Adrenal gland (tissue), 12 donors: ENCODE results near the gene CCDC85C. TPM values are rescaled to one million over a fixed set of nuclear protein-coding genes. Genes with fewer than 3 reads are reported as not detected.

Experiments used
- DNase-seq, 7 donors: peaks; one replicate each; pipeline ENCODE4 v3.0.0-alpha.2; 2019 to 2020
- H3K27ac ChIP-seq, 5 donors: fragments of 200-600 bp; sonication (generic) in 4 of 5; 1 replicate in 3 of 5; 2 replicates in 2 of 5; pipeline versions ENCODE4 v1.5.1 to v1.8.0; 2016 to 2020; ENCODE audit warnings: mild to moderate bottlenecking in 1 of 5
- H3K27me3 ChIP-seq: fragments of 200-600 bp; 2 replicates; pipeline ENCODE4 v1.8.0; 2021
- H3K36me3 ChIP-seq, 2 donors: fragments of 200-600 bp; replicated peaks in 1 of 2; 1 replicate in 1 of 2; 2 replicates in 1 of 2; pipeline versions ENCODE4 v1.5.1 to v1.8.0; 2018 to 2022
- H3K4me1 ChIP-seq, 2 donors: fragments of 200-600 bp; replicated peaks in 1 of 2; 1 replicate in 1 of 2; 2 replicates in 1 of 2; pipeline versions ENCODE4 v1.5.1 to v1.8.0; 2018 to 2021
- H3K4me3 ChIP-seq, 4 donors: fragments of 200-600 bp; sonication (generic) in 3 of 4; one replicate each; pipeline ENCODE4 v1.5.1; 2016 to 2018
- H3K9me3 ChIP-seq, 3 donors: fragments of 200-600 bp; sonication (generic) in 1 of 3; replicated peaks in 1 of 3; 1 replicate in 2 of 3; 2 replicates in 1 of 3; pipeline versions ENCODE4 v1.5.1 to v1.8.0; 2016 to 2021
- POLR2A ChIP-seq, 2 donors: fragments of 450-650 bp; IDR thresholded peaks; one replicate each; pipeline ENCODE4 v1.6.1; 2017; ENCODE audit warnings: antibody characterized with exemption in 2 of 2, mild to moderate bottlenecking in 2 of 2, moderate library complexity in 1 of 2
- WGBS, 4 donors: extraction: QIAGEN DNeasy Blood & Tissue Kit in 2 of 4; methylation state at CpG; one replicate each; pipeline versions ENCODE4 v1.1.5 to v1.1.7; 2013 to 2017; 5-methylcytosine and 5-hydroxymethylcytosine counted together
- intact Hi-C, 2 donors: fragments of 100-400 bp; cut with DNase I; formaldehyde crosslinking; loops; one replicate each; pipeline versions ENCODE4 v1.14.1 to v1.15.0; 2022 to 2023
- polyA plus RNA-seq, 3 donors: library from polyadenylated mRNA; stranded (reverse); fragments of 200-250 nt in 2 of 3; fragments of 350-450 nt in 1 of 3; fragmentation: Illumina TruSeq in 1 of 3; extraction: RNeasy Lipid Tissue Mini Kit (QIAGEN cat#74804) in 1 of 3; gene quantifications; one replicate each; pipeline ENCODE4 v1.2.3, GENCODE V29; 2013 to 2014
- total RNA-seq, 9 donors: library from RNA; depleted of rRNA in 4 of 9; stranded (reverse); fragments of >200 nt in 4 of 9; fragments of 120-200 nt in 1 of 9; fragmentation: NEBNext Ultra II Directional in 1 of 9; extraction: Animal tissue kit (Norgen Biotek cat#: 25700) in 1 of 9; gene quantifications; one replicate each; pipeline versions ENCODE4 v1.1.0 to v1.2.4, GENCODE V29; 2013 to 2023
- TF ChIP-seq, protein P1 (sequence below), 6 experiments: fragments of 450-650 bp in 4 of 6; fragments of 200-600 bp in 2 of 6; sonication (generic) in 1 of 6; IDR thresholded peaks; 1 replicate in 5 of 6; 2 replicates in 1 of 6; pipeline versions ENCODE4 v1.5.1 to v1.8.0; 2016 to 2021; ENCODE audit warnings: antibody characterized with exemption in 6 of 6, mild to moderate bottlenecking in 2 of 6, moderate library complexity in 1 of 6
- donor health status: healthy with polysubstance abuse.
- donor health status: Bipolar disorder and iron deficiency.
- donor health status: DM: yes; HTN: yes; CAD: no.
- donor health status: DM: no; HTN: no; CAD: no.
- donor health status: DM: no; HTN: no; CAD: no.
- donor health status: DM: yes; HTN: yes; CAD: no.

CCDC85C gene
- total and polyA plus RNA-seq, 12 donors = 4.2 to 59.0 (median 37.9) TPM

DNA sequence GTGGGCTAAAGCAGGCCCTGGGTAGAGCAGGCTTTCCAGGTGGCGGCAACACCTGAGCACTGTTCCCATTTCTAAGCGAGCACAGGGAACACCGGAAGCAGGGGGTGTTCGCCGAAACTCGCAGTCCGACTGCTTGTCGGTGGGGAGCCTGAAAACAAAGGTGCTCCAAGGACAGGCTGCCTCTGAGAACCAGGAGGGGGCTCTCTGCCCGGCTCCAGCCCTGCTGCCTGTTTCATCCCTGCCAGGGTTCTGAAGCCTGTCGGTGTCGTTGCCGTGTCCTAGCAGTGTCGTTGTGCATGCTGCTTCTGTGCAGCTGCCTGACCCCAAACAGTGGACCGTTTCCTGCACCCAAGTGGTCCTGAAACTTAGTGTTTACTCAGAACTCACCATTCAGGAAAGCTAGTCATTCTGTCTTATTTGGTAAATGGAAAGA, 101.0 kb downstream of the CCDC85C start:
- intact Hi-C loops = no loop called here
- Histone ChIP-seq H3K4me1 (no peaks in the 10 kb centered on the region), H3K27ac (no peak overlapping the region), H3K9me3 (no peaks in the 10 kb centered on the region), H3K27me3 (no peaks in the 10 kb centered on the region), H3K36me3 (peaks cover 0 to 72% of the 10 kb centered on the region in 2 donors), H3K4me3 (no peak overlapping the region)
- no peak for DNase-seq
- TF ChIP-seq, protein P1, sequence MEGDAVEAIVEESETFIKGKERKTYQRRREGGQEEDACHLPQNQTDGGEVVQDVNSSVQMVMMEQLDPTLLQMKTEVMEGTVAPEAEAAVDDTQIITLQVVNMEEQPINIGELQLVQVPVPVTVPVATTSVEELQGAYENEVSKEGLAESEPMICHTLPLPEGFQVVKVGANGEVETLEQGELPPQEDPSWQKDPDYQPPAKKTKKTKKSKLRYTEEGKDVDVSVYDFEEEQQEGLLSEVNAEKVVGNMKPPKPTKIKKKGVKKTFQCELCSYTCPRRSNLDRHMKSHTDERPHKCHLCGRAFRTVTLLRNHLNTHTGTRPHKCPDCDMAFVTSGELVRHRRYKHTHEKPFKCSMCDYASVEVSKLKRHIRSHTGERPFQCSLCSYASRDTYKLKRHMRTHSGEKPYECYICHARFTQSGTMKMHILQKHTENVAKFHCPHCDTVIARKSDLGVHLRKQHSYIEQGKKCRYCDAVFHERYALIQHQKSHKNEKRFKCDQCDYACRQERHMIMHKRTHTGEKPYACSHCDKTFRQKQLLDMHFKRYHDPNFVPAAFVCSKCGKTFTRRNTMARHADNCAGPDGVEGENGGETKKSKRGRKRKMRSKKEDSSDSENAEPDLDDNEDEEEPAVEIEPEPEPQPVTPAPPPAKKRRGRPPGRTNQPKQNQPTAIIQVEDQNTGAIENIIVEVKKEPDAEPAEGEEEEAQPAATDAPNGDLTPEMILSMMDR (IDR thresholded peaks at IDR 0.05) = no peak
- no peak for TF ChIP-seq POLR2A (IDR thresholded peaks at IDR 0.05)
- 68 to 85% (median 82%) methylated on average over 6 to 14 of the region's 14 CpGs for WGBS, 4 donors

DNA sequence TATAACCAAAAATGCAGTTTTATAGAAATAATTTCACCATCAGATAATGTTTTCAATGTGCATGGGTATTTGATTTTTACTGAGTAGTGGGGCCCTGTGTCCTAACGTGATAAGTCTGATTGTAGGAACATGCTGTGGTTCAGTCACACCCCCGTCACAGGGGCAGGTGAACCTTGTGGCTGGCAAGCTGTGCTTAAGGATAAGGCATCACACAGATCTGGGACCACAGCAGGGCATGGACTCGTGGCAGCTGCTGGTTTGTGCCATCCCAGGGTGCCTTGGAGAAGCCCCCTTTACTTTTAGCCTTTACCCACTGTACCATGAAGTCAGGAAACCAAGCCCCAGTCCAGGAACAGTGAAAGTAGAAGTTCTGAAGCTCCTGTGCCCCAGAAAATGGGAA, 106.1 kb downstream of the CCDC85C start:
- 89 to 93% (median 91%) methylated on average over 3 of the region's 3 CpGs for WGBS, 4 donors

DNA sequence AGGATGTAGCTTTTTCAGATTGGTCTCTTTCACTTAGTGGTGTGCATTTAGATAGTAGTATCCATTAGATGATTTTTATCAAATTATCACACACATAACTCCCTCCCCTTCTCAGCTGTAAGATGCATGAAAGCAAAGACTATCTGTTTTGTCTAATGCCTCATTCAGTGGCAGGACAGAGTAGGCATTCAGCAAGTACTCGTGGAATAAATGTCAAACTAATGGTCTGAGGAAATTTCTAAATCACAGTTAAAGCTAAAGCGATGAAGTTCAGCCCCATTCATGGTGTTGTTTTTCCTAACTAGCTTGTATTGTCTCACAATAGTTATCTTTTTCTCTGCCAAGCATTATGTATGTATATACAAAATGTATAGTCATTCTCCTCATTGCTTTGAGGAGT, 106.7 kb downstream of the CCDC85C start:
- Histone ChIP-seq H3K36me3 (peaks cover 0 to 65% of the 10 kb centered on the region in 2 donors), H3K27ac (no peak overlapping the region), H3K4me1 (no peaks in the 10 kb centered on the region), H3K9me3 (no peaks in the 10 kb centered on the region), H3K27me3 (no peaks in the 10 kb centered on the region), H3K4me3 (no peak overlapping the region)
- WGBS, 4 donors = 82 to 92% (median 91%) methylated on average over 2 of the region's 2 CpGs
- intact Hi-C loops = no loop called here
- TF ChIP-seq POLR2A (IDR thresholded peaks at IDR 0.05) = no peak
- TF ChIP-seq, protein P1 (IDR thresholded peaks at IDR 0.05) = no peak
- DNase-seq = no peak

More for the DNA sequence above, 106.1 kb downstream of the CCDC85C start:
- DNase-seq = no peak
- Histone ChIP-seq H3K36me3 (peaks cover 0 to 67% of the 10 kb centered on the region in 2 donors), H3K9me3 (no peaks in the 10 kb centered on the region), H3K27ac (no peak overlapping the region), H3K27me3 (no peaks in the 10 kb centered on the region), H3K4me3 (no peak overlapping the region), H3K4me1 (no peaks in the 10 kb centered on the region)
- TF ChIP-seq POLR2A (IDR thresholded peaks at IDR 0.05) = no peak
- TF ChIP-seq, protein P1 (IDR thresholded peaks at IDR 0.05) = no peak
- intact Hi-C loops = no loop called here

DNA sequence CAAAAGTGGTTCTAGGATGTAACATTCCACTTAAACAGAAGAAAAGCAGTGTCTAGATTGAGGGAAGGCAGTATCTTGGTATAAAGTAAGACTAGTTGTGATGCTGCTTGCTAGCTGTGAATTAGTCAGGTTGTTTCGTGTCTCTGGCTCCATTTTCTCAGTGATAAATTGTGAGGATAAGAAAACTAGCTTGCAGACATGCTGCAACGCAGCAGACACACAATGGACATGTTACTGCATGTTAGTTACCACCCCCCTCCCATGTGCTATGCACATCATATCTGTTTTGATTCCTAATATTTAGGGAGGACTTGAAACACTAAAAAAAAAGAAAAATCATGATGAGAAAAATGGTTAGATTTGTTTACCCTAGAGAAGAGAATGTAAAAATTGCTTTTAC, 119.9 kb downstream of the CCDC85C start:
- Histone ChIP-seq H3K27ac (no peak overlapping the region), H3K36me3 (no peaks in the 10 kb centered on the region), H3K4me3 (no peak overlapping the region), H3K9me3 (no peaks in the 10 kb centered on the region), H3K27me3 (no peaks in the 10 kb centered on the region), H3K4me1 (peaks cover 17 to 41% of the 10 kb centered on the region in 2 donors)
- TF ChIP-seq, protein P1 (IDR thresholded peaks at IDR 0.05) = no peak
- no peak for TF ChIP-seq POLR2A (IDR thresholded peaks at IDR 0.05)
- WGBS, 4 donors = 55 to 73% (median 66%) methylated on average over 2 of the region's 2 CpGs
- no peak for DNase-seq
- intact Hi-C loops = no loop called here
